ENCODE measurements around the gene SH3RF3. TPM values are rescaled to one million over a fixed set of nuclear protein-coding genes. Genes with fewer than 3 reads are reported as not detected.

The SH3RF3 gene
- total RNA-seq, 2 donors from 2014 or later: 8.0 to 8.8 TPM

- Histone ChIP-seq H3K4me3 (no peak overlapping the region), H3K9me3 (no peaks in the 10 kb centered on the region), H3K27ac (no peak overlapping the region), H3K27me3 (no peaks in the 10 kb centered on the region), H3K36me3 (no peaks in the 10 kb centered on the region), H3K4me1 (peaks cover 0 to 17% of the 10 kb centered on the region in 2 donors)
- TF ChIP-seq, protein P1, sequence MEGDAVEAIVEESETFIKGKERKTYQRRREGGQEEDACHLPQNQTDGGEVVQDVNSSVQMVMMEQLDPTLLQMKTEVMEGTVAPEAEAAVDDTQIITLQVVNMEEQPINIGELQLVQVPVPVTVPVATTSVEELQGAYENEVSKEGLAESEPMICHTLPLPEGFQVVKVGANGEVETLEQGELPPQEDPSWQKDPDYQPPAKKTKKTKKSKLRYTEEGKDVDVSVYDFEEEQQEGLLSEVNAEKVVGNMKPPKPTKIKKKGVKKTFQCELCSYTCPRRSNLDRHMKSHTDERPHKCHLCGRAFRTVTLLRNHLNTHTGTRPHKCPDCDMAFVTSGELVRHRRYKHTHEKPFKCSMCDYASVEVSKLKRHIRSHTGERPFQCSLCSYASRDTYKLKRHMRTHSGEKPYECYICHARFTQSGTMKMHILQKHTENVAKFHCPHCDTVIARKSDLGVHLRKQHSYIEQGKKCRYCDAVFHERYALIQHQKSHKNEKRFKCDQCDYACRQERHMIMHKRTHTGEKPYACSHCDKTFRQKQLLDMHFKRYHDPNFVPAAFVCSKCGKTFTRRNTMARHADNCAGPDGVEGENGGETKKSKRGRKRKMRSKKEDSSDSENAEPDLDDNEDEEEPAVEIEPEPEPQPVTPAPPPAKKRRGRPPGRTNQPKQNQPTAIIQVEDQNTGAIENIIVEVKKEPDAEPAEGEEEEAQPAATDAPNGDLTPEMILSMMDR (IDR thresholded peaks at IDR 0.05): no peak
- DNase-seq (ENCODE audit: low spot score): no peak
These were observed 325.3 kb downstream of the SH3RF3 start for GRCh38 chr2:109454304-109454703.

- H3K27me3 ChIP-seq: no peaks in the 10 kb centered on the region
- H3K36me3 ChIP-seq: no peaks in the 10 kb centered on the region
- no peaks in the 10 kb centered on the region for H3K9me3 ChIP-seq
- DNase-seq (ENCODE audit: low spot score): no peak
- H3K4me1 ChIP-seq: peaks cover 0 to 12% of the 10 kb centered on the region in 2 donors
- H3K4me3 ChIP-seq: no peak overlapping the region
- TF ChIP-seq, protein P1 (IDR thresholded peaks at IDR 0.05): no peak
- no peak overlapping the region for H3K27ac ChIP-seq
These were observed 325.9 kb downstream of the SH3RF3 start for GRCh38 chr2:109454765-109455394.

GRCh38 chr2:109455731-109456691 lies 327.0 kb downstream of the SH3RF3 start:
- H3K27me3 ChIP-seq: no peaks in the 10 kb centered on the region
- H3K4me1 ChIP-seq: peaks cover 0 to 4% of the 10 kb centered on the region in 2 donors
- no peak for DNase-seq (ENCODE audit: low spot score)
- H3K27ac ChIP-seq: no peak overlapping the region
- TF ChIP-seq, protein P1 (IDR thresholded peaks at IDR 0.05): no peak
- no peak overlapping the region for H3K4me3 ChIP-seq
- no peaks in the 10 kb centered on the region for H3K36me3 ChIP-seq
- no peaks in the 10 kb centered on the region for H3K9me3 ChIP-seq

DNA sequence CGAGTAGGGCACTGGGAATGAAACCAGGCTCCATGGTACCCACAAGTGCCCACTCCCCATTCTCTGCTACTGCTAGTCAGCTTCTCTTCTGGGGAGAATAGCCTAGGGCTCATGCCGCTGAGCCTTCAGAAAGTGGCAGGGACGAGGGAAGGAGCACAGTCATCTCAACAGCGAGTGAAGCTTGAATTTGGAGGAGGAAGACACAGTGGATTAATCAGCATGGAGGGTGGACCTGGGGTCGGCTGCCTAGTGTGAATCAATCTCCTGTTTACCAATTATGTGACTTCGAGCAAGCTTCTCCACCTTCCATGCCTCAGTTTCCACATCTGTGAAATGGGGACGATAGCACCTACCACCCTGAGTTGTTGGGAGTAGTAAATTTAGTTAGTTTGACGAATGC lies 327.8 kb downstream of the SH3RF3 start:
- H3K36me3 ChIP-seq: no peaks in the 10 kb centered on the region
- DNase-seq (ENCODE audit: low spot score): no peak
- TF ChIP-seq, protein P1 (IDR thresholded peaks at IDR 0.05): no peak
- H3K4me1 ChIP-seq: no peaks in the 10 kb centered on the region
- H3K9me3 ChIP-seq: no peaks in the 10 kb centered on the region
- H3K4me3 ChIP-seq: no peak overlapping the region
- no peak overlapping the region for H3K27ac ChIP-seq
- no peaks in the 10 kb centered on the region for H3K27me3 ChIP-seq

GRCh38 chr2:109457366-109457765 lies 328.4 kb downstream of the SH3RF3 start:
- Histone ChIP-seq H3K4me1 (no peaks in the 10 kb centered on the region), H3K27me3 (no peaks in the 10 kb centered on the region), H3K27ac (no peak overlapping the region), H3K4me3 (no peak overlapping the region), H3K36me3 (no peaks in the 10 kb centered on the region), H3K9me3 (no peaks in the 10 kb centered on the region)
- TF ChIP-seq, protein P1 (IDR thresholded peaks at IDR 0.05): no peak
- no peak for DNase-seq (ENCODE audit: low spot score)
